ENCODE results near the gene ABCF2.

Gene ABCF2

GRCh38 chr7:151272405-151272804, 45.4 kb upstream of the ABCF2 start:
- TF ChIP-seq CTCF (IDR thresholded peaks at IDR 0.05) = no peak

DNA sequence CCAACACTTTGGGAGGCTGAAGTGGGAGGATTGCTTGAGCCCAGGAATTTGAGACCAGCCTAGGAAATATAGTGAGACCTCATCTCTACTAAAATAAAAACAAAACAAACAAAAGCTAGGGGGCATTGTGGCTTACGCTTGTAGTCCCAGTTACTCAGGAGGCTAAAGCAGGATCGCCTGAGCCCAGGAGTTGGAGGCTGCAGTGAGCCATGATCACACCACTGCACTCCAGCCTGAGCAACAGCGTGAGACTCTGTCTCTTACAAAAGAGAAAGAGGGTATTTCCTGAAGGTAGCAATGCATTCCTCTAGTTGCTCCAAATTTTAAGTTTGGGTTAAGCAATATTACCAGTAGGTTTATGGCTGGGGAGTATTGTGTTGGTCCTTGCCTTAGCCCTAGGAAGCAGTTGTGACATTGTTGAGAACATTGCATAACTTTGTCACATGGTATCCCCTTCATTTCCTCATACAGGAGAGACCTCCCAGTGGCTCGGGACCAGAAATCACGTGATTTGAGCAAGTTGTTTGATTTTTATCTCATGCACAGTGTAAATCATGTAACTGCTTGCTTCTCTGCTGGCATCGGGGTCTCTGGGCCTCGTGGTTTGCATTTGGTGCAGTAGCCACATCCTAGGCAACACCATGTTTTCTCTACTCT, 44.8 kb upstream of the ABCF2 start:
- TF ChIP-seq CTCF (IDR thresholded peaks at IDR 0.05) = no peak

DNA sequence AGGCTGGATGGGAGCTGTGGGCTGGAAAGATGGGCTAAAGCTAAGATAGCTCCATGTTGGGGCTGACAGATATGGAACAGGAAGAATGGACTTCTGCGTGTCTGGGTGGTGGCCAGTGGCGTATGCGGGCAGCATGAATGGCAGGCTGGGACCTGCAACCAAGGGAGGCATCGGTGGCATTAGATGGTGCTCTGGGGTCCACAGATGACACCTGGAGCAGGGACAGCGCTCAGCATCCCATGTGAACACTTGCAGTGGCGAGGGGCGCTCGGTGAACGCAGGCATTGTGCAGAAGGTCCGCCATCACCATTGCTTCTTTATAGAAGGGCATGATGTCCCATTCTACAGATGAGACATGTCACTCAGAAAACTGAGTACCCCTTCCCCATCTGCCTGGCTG, 42.5 kb upstream of the ABCF2 start:
- no peak for TF ChIP-seq CTCF (IDR thresholded peaks at IDR 0.05)

DNA sequence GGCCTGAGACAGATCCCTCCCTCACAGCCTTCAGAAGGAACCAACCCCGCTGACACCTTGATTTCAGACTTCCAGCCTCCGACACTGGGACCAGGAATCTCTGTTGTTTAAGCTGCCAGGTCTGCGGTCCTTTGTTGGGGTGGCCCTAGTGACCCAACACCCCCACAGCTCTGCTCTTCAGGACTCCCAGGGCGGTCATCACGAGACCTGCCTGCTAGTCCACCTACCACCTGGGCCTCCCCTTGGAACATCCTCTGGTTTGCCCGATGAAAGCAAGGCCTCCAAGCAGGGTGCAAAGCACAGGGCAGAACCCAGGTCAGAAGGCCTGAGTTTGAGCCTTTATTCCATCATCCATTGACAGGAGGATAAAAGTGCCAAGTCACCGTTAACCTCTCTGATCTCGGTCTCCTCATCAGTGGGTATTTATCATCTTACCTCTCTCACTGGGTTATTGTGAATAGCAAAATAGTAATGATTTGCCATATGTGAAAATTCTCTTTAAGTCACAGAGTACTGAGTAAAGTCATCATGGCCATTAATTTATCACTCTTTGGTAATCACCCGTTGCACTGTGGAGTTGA, 38.4 kb upstream of the ABCF2 start:
- TF ChIP-seq CTCF (IDR thresholded peaks at IDR 0.05) = no peak

GRCh38 chr7:151264615-151265014, 37.6 kb upstream of the ABCF2 start:
- TF ChIP-seq CTCF (IDR thresholded peaks at IDR 0.05) = no peak

GRCh38 chr7:151261529-151261928, 34.5 kb upstream of the ABCF2 start:
- TF ChIP-seq CTCF (IDR thresholded peaks at IDR 0.05) = no peak

- no peak for TF ChIP-seq CTCF (IDR thresholded peaks at IDR 0.05)
These were observed 33.9 kb upstream of the ABCF2 start for GRCh38 chr7:151260883-151261282.

GRCh38 chr7:151260471-151260870, 33.5 kb upstream of the ABCF2 start:
- TF ChIP-seq CTCF (IDR thresholded peaks at IDR 0.05) = no peak

All from LNCAP (cell line).